ENCODE results near the gene MCM6. TPM values are rescaled to one million over a fixed set of nuclear protein-coding genes. Genes with fewer than 3 reads are reported as not detected.
"Not testable (repeated sequence)": the region's sequence is repeated elsewhere in the genome, so short reads cannot be mapped to it uniquely, and the experiment has no call there.

Gene MCM6
- 14.4 and 14.8 TPM in 2 replicates for total RNA-seq

GRCh38 chr2:135876066-135876711 is at the start of gene MCM6:
Gene MCM6 (minus strand): TSS chr2:135876443. CDS start chr2:135876365, 78 bp downstream.
- peak; percentile 98 for DNase-seq (ENCODE audit: low read depth)

DNA sequence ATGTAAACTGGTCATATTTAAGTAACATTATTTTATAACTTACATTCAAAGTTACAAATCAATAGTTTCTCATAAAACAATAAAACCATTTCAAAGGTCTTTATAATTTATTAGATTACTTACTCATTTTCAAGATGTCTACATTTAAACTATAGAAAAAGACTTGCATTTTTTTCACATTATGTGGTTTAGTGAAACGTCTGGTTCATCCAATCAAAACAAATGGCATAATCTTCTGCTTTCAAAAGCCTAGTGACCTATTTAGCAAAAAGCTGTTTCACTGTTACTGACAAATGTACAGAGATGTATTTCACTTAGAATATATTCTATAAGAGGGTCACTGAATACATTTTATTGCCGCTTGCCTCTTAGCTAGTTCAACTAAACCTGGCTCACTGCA is 49.3 kb upstream of the MCM6 start:
- no peak for DNase-seq (ENCODE audit: low read depth)

GRCh38 chr2:135916207-135916606 is 40.0 kb upstream of the MCM6 start:
- DNase-seq (ENCODE audit: low read depth), result peak; percentile 62

DNA sequence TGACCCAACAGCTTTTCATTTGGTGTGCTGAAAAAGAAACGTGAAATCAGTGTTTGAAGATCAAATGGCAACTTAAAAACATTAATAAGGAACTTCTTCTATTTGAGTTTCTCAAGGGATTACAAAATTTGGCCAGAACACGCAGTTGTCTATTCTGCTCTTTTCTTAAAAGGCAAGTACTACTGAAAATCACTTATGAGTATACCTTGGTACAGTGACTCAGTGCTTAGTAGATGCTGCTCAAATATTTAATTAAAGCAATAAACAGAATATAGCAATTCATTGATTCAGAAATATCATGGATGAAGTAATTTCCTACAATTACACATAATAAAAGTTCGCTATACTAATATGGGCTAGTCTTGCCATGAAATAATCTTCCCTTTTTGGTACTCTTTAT is 38.2 kb upstream of the MCM6 start:
- DNase-seq (ENCODE audit: low read depth), result no peak

GRCh38 chr2:135913727-135914365 is 37.6 kb upstream of the MCM6 start:
- peak; percentile 44 for DNase-seq (ENCODE audit: low read depth)

DNA sequence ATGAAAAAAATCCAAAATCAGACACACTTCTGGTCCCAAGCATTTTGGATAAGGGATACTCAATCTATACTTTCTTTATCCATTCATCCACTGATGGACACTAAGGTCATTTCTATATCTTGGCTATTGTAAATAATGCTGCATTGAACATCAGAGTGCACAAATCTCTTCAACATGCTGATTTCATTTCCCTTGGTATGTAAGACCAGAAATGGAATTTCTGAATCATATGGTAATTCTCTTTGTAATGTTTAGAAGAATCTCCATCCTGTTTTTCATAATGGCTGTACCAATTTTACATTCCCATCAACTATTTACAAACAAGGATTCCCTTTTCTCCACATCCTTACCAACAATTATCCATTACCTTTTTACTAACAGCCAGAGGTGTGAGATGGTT is 33.7 kb upstream of the MCM6 start:
- no peak for DNase-seq (ENCODE audit: low read depth)

DNA sequence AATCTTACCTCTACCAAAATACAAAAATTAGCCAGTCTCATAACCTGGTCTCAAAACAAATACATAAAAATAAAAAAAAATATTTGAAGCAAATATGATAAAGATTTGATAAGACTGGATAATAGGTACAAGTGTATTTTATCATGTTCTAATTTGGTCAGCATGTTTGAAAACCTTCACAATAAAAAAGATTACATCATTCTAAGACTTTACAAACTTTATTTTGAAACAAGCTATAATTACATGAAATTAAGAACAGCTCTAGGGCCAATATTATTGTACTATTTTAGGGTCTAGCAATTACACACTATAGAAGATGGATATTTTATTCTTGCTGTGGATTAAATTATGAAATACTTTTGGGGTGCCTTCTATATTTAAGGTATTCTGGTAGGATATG is 29.4 kb upstream of the MCM6 start:
- DNase-seq (ENCODE audit: low read depth), result no peak

- DNase-seq (ENCODE audit: low read depth), result peak; percentile 56
Observed at GRCh38 chr2:135904341-135904989, 28.2 kb upstream of the MCM6 start.

DNA sequence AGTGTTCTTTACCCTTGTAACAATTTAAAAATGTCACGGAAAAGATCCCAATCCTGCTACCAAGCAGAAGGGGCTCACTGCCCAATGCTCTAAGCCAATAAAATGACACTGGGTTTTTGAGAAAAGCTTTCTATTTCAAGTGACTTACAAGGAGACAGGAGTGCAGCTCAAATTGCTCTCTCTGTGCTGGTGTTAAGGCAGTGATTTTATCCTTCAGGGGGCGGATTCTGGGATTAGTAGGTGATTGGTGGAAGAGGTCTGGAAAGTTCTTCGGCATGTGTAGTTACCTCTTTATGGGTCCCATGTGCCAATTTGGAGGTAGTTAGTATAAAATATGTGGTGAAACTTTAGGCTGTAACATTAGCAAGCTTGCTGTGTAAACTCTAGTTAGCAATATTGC is 27.4 kb upstream of the MCM6 start:
- no peak for DNase-seq (ENCODE audit: low read depth)

DNA sequence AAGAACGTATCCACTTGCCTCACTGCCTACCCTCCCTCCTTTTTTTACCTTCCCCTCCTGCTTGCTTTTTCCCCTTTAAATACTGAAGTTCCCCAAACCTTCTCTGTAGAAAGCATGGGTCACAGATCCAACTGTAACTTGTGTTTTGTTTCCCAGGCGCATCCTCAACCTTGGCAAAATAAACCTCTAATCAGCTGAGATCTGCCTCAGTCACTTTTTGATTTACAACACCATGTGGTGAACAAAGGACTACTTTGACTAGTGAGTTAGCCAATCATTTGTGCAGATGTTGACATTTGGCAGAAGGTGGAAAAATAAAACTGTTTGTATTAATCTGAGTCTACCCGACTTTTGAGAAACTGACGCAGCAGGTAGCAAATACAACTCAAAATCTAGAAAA is 23.3 kb upstream of the MCM6 start:
- no peak for DNase-seq (ENCODE audit: low read depth)

GRCh38 chr2:135898234-135898786 is 22.1 kb upstream of the MCM6 start:
- DNase-seq (ENCODE audit: low read depth), result no peak

DNA sequence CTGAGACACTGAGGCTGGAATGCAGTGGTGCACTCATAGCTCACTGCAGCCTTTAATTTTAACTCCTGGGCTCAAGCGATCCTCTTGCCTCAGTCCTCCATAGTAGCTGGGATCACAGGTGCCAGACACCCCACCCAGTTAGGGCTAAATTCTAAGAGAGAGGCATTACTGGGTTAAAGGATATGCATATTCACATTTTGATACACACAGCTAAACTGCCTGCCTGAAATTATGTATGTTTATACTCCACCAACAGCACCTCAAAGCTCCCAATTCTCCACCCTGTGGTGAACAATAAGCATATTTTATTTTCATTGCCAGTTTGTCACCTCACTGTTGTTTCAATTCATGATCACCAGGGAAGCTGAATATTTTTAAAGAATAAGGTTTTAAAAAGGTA is 18.7 kb upstream of the MCM6 start:
- no peak for DNase-seq (ENCODE audit: low read depth)

- DNase-seq (ENCODE audit: low read depth), result no peak
Observed at GRCh38 chr2:135893374-135893794, 17.1 kb upstream of the MCM6 start.

- DNase-seq (ENCODE audit: low read depth), result no peak
Observed at GRCh38 chr2:135890835-135891234, 14.6 kb upstream of the MCM6 start.

DNA sequence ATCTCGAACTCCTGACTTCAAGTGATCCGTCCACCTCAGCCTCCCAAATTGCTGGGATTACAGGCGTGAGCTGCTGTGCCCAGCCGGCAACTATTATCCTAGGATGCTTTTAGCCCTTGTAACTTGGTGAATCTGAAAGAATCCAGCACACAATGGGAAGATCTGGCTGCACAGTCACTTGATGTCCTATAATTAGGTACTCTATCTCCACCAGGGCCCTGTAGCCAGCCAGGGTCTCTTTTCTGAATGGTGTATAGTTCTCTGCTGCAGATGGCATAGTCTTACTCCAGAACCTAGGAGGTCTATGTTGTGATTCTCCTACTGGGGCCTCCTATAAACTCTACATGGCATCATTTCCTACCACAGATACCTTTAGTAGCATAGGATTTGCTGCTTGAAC is 13.9 kb upstream of the MCM6 start:
- DNase-seq (ENCODE audit: low read depth), result no peak

DNA sequence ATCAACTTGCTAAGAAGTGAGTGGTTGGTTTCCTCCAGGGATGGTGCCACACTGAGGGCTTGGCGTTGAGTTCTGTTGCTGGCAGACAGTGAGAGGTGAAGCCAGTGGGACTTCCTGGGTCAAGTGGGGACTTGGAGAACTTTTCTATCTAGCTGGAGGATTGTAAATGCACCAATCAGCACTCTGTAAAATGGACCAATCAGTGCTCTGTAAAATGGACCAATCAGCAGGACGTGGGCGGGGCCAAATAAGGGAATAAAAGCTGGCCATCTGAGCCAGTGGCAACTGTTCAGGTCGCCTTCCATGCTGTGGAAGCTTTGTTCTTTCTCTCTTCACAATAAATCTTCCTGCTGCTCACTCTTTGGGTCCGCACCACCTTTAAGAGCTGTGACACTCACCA is 12.3 kb upstream of the MCM6 start:
- not testable (repeated sequence) for DNase-seq (ENCODE audit: low read depth)

- no peak for DNase-seq (ENCODE audit: low read depth)
Observed at GRCh38 chr2:135885709-135886108, 9.5 kb upstream of the MCM6 start.

DNA sequence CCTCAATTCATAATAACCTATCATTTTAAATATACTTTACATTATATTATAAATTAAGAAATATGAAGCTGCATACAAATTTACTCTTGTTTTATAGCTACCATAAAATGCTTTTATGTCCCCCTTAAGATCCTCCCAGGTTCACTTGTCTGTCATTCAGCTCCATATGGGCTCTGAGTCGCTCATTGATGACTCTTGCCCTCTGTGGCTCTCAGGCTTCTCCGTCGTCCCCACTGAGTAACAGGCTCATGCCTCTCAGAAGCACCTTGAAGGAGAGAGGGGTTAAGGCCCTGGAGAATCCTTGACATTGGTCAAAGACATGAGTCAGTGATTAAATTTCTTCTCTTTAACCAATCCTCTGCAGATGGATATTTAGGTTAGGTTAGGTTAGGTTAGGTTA is 6.2 kb upstream of the MCM6 start:
- DNase-seq (ENCODE audit: low read depth), result no peak

DNA sequence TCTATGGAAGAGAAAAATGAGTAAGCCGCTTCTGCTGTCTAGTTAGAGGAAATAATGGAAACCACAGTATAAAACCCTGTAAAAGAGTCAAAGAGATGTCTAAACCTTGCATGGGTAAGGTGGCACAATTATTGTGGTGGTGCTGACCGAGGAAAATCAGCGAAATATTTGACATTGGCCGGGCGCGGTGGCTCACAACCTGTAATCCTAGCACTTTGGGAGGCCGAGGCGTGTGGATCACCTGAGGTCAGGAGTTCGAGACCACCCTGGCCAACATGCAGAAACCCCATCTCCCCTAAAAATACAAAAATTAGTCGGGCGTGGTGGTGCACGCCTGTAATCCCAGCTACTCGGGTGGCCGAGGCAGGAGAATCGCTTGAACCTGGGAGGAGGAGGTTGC is 527 bp upstream of the MCM6 start:
- not testable (repeated sequence) for DNase-seq (ENCODE audit: low read depth)

GRCh38 chr2:135875491-135876065 is 665 bp downstream of the MCM6 start:
- DNase-seq (ENCODE audit: low read depth), result peak; percentile 31

DNA sequence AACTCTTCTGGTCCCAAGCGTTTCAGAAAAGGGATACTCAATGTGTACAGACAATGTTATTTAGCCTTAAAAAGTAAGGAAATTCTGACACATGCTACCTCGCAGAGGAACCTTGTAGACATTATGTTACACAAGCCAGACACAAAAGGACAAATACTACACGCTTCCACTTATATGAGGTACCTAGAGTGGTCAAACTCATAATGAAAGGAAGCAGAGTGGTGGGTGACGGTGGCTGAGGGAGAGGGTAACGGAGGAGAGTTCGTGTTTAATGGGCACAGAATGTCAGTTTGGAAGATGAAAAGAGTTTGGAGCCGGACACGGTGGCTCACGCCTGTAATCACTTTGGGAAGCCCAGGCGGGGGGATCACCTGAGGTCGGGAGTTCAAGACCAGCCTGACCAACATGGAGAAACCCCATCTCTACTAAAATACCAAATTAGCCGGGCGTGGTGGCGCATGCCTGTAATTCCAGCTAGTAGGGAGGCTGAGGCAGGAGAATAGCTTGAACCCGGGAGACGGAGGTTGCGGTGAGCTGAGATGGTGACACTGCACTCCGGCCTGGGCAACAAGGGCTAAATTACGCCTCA is 1.4 kb downstream of the MCM6 start:
- no peak for DNase-seq (ENCODE audit: low read depth)

- DNase-seq (ENCODE audit: low read depth), result no peak
Observed at GRCh38 chr2:135870571-135870970, 5.7 kb downstream of the MCM6 start.

Data from renal cortical epithelial cell (primary cell).